Neural crest cell (in vitro differentiated cells): ENCODE results near the gene DAZAP1. TPM values are rescaled to one million over a fixed set of nuclear protein-coding genes. Genes with fewer than 3 reads are reported as not detected.
A peak's percentile ranks its signal among the peaks of the same experiment; 100 is the strongest.

Source experiments
- DNase-seq: peaks from one replicate; pipeline ENCODE4 v3.0.0; 2021; ENCODE audit warnings: low read depth, mixed read lengths, low spot score
- H3K27ac Mint-ChIP-seq: one replicate; pipeline ENCODE4 v1.8.0; 2021; ENCODE audit warnings: mild to moderate bottlenecking, mixed read lengths; ENCODE audit not compliant: unreplicated experiment
- H3K27me3 Mint-ChIP-seq: 2 replicates; pipeline ENCODE4 v1.8.0; 2021; ENCODE audit warnings: low read depth, mild to moderate bottlenecking, mixed read lengths
- H3K36me3 Mint-ChIP-seq: 2 replicates; pipeline ENCODE4 v1.8.0; 2021; ENCODE audit warnings: low read depth, mild to moderate bottlenecking, mixed read lengths
- H3K4me1 Mint-ChIP-seq: 2 replicates; pipeline ENCODE4 v1.8.0; 2021; ENCODE audit warnings: mixed read lengths
- H3K4me3 Mint-ChIP-seq: one replicate; pipeline ENCODE4 v1.8.0; 2021; ENCODE audit warnings: mild to moderate bottlenecking, mixed read lengths
- H3K9me3 Mint-ChIP-seq: 2 replicates; pipeline ENCODE4 v1.8.0; 2021; ENCODE audit warnings: mixed read lengths
- total RNA-seq: library from RNA; stranded (reverse); gene quantifications from 2 replicates; pipeline ENCODE4 v1.2.1, GENCODE V29; 2021
- TF ChIP-seq, protein P1 (sequence below): fragments of 200-600 bp; sonication (generic); conservative IDR thresholded peaks from 2 replicates; pipeline ENCODE4 v1.5.0; 2021; ENCODE audit warnings: antibody characterized with exemption, mild to moderate bottlenecking

The DAZAP1 gene
- total RNA-seq, 1 donor from 2014 or later: 146 TPM

- H3K27me3 Mint-ChIP-seq: no peaks in the 10 kb centered on the region
- TF ChIP-seq, protein P1, sequence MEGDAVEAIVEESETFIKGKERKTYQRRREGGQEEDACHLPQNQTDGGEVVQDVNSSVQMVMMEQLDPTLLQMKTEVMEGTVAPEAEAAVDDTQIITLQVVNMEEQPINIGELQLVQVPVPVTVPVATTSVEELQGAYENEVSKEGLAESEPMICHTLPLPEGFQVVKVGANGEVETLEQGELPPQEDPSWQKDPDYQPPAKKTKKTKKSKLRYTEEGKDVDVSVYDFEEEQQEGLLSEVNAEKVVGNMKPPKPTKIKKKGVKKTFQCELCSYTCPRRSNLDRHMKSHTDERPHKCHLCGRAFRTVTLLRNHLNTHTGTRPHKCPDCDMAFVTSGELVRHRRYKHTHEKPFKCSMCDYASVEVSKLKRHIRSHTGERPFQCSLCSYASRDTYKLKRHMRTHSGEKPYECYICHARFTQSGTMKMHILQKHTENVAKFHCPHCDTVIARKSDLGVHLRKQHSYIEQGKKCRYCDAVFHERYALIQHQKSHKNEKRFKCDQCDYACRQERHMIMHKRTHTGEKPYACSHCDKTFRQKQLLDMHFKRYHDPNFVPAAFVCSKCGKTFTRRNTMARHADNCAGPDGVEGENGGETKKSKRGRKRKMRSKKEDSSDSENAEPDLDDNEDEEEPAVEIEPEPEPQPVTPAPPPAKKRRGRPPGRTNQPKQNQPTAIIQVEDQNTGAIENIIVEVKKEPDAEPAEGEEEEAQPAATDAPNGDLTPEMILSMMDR: peak; percentile 59
Observed at GRCh38 chr19:1401138-1401888, 6.1 kb upstream of the DAZAP1 start, which contains the start of gene GAMT. GAMT (minus strand) TSS chr19:1401542; CDS start chr19:1401476, 66 bp downstream.

GRCh38 chr19:1401889-1402217 is 5.5 kb upstream of the DAZAP1 start:
- Mint-ChIP-seq H3K27ac (no peak overlapping the region), H3K4me3 (peak overlapping the region; percentile 76), H3K9me3 (no peaks in the 10 kb centered on the region), H3K4me1 (peaks cover 5% of the 10 kb centered on the region), H3K27me3 (no peaks in the 10 kb centered on the region), H3K36me3 (no peaks in the 10 kb centered on the region)
- no peak for DNase-seq
- TF ChIP-seq, protein P1: no peak

More at GRCh38 chr19:1401138-1401888, 6.1 kb upstream of the DAZAP1 start, which contains the start of gene GAMT:
- Mint-ChIP-seq H3K27ac (no peak within 1 kb of the TSS), H3K9me3 (no peaks in the 10 kb centered on the region), H3K4me3 (peak within 1 kb of the TSS; percentile 76), H3K4me1 (peaks cover under 1% of the 10 kb centered on the region), H3K36me3 (no peaks in the 10 kb centered on the region)
- DNase-seq: peak; percentile 45

DNA sequence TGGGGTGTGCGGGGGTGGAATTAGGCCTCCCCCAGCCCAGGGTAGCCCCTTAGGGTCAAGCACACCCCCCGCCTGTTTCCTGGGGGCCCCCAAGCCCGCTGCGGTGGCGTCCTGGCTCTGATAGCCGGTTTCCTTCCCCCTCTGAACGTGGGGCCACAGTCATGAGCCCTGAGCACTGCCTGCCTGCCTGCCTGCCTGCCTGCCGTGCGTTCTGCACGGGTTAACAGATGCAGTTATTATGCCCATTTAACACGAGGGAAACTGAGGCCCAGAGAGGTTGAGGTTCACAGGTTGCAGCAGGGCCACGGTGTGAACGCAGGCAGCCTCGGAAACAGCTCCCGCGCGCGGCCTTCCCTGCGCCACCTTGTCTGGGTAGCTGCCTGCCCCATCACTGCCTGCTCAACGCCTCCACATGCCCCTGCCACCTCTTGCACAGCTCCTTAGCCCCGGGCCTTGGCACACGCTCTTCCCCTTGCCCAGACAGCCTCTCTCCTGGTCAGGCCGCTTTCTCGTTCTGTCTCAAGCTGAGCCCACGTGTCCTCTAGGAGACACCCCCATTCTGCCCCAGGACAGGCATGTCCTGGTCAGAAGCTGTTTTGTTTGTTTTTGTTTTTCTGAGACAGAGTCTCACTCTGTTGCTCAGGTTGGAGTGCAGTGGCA is 4.8 kb upstream of the DAZAP1 start:
- no peaks in the 10 kb centered on the region for H3K9me3 Mint-ChIP-seq
- H3K4me3 Mint-ChIP-seq: peak overlapping the region; percentile 53
- TF ChIP-seq, protein P1: no peak
- no peak overlapping the region for H3K27ac Mint-ChIP-seq
- H3K27me3 Mint-ChIP-seq: no peaks in the 10 kb centered on the region
- no peak for DNase-seq
- H3K36me3 Mint-ChIP-seq: no peaks in the 10 kb centered on the region
- peaks cover 5% of the 10 kb centered on the region for H3K4me1 Mint-ChIP-seq

DNA sequence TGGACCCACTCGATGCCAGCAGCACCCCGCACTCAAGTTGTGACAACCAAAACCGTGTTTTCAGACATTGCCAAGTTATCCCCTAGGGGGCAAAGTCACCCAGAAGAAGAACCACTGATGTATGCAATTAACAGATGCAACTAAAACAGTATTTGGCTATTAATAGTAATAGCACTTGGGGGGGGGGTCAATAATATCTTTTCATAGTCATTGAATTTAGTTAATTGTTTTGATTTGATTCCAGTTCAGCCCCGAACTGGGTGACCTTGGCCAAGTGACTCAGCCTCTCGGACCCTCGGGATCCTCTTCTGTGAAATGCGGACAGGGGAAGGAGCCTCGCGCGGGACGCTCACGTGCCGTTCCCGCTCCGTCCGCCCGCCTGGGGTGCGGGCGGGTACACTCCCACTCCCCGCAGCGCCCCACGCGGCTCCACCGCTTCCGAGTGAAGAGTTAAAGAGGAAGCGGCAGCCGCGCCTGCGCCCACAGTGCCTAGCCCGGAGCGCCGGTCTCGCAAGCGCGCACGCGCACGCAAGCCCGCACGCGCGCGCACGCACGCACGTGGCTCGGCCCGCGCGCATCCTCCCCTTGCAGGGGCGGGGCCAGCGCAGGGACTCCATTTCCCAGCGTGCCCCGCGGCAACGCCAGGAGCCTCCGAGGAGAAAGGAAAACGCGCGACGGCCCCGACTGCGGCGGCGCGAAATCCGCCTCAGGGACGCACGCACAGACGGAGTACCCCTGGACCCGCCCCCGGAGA is 435 bp upstream of the DAZAP1 start:
- H3K4me1 Mint-ChIP-seq: peaks cover 28% of the 10 kb centered on the region
- no peaks in the 10 kb centered on the region for H3K9me3 Mint-ChIP-seq
- TF ChIP-seq, protein P1: peak; percentile 67
- peak overlapping the region; percentile 78 for H3K4me3 Mint-ChIP-seq
- no peaks in the 10 kb centered on the region for H3K36me3 Mint-ChIP-seq
- H3K27ac Mint-ChIP-seq: no peak overlapping the region
- DNase-seq: peak; percentile 98
- no peaks in the 10 kb centered on the region for H3K27me3 Mint-ChIP-seq

DNA sequence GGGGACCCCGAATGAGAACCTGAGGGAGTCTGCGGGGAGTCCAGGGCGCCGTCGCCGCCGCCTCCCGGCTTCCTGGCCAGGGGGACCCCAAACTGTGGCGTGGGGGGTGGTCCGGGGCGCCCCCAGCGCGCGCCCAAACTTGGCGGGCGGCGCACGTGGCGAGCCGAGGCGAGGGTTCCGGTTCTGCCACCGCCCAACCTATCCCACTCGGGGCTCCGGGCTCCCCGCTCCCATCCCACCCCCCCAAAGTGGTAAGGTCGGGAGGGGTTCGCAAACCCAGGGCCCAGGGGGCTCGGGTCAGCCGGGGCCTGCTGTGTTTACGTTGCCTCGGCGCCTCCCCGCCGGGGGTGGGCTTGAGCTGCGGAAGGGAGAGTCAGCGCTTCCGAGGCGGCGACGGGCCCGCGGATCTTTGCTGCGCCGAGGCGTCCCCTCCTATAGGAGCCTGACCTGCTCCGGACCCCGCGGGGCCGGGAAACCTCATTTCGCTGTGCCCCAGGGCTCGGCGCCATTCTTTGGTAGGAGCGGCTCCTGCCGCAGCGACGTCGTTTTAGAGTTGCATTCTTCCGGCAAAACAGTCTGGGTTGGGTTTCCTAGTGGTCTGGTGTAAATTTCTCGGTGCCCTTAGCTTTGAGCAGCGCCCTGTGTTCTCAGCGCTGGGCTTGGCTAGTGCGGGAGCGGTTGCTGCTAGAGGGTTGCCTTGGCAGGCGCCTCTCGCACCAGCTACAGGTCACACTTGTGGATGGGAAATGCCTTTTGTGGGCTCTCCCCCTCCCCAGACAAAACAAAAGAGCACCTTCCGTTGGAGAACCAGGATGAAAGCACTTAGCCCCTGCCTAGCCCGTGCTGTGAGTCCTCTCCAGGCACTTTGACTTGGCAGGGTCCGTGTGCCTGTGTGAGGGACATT is 1.2 kb downstream of the DAZAP1 start:
- Mint-ChIP-seq H3K4me1 (peaks cover 28% of the 10 kb centered on the region), H3K9me3 (no peaks in the 10 kb centered on the region), H3K36me3 (no peaks in the 10 kb centered on the region), H3K27me3 (no peaks in the 10 kb centered on the region), H3K27ac (peak overlapping the region; percentile 87), H3K4me3 (peak overlapping the region; percentile 96)
- TF ChIP-seq, protein P1: no peak
- DNase-seq: peak; percentile 30
